Breast epithelium (tissue), 4 donors: ENCODE results near the gene ZNF205. TPM values are rescaled to one million over a fixed set of nuclear protein-coding genes. Genes with fewer than 3 reads are reported as not detected.
"Not testable (repeated sequence)": the region's sequence is repeated elsewhere in the genome, so short reads cannot be mapped to it uniquely, and the experiment has no call there.

Source experiments
- DNase-seq, 2 donors: peaks; one replicate each; pipeline ENCODE4 v3.0.0-alpha.2; 2019; ENCODE audit warnings: low spot score in 2 of 2
- H3K27ac ChIP-seq, 2 donors: fragments of 200-600 bp; sonication (generic) in 1 of 2; one replicate each; pipeline ENCODE4 v1.5.1; 2016 to 2019; ENCODE audit warnings: mild to moderate bottlenecking in 1 of 2
- H3K27me3 ChIP-seq, 2 donors: fragments of 200-600 bp; sonication (generic) in 1 of 2; one replicate each; pipeline versions ENCODE4 v1.5.1 to v1.6.0; 2017 to 2019; ENCODE audit warnings: control low read depth in 1 of 2, mild to moderate bottlenecking in 1 of 2
- H3K36me3 ChIP-seq: fragments of 200-600 bp; one replicate; pipeline ENCODE4 v1.5.1; 2019
- H3K4me1 ChIP-seq, 2 donors: fragments of 200-600 bp; sonication (generic); one replicate each; pipeline ENCODE4 v1.5.1; 2016 to 2019; ENCODE audit warnings: control low read depth in 1 of 2
- H3K4me3 ChIP-seq, 3 donors: fragments of 200-600 bp; sonication (generic); 1 replicate in 2 of 3; 2 replicates in 1 of 3; pipeline ENCODE4 v1.5.1; 2016 to 2019; ENCODE audit warnings: mild to moderate bottlenecking in 3 of 3, moderate library complexity in 2 of 3
- H3K9me3 ChIP-seq, 2 donors: fragments of 200-600 bp; sonication (generic) in 1 of 2; one replicate each; pipeline ENCODE4 v1.5.1; 2016 to 2019; ENCODE audit warnings: control low read depth in 1 of 2
- POLR2A ChIP-seq: fragments of 450-650 bp; IDR thresholded peaks from one replicate; pipeline ENCODE4 v1.6.1; 2016; ENCODE audit warnings: antibody characterized with exemption, mild to moderate bottlenecking, moderate library complexity
- POLR2AphosphoS5 ChIP-seq, 3 donors: sonication (generic); formaldehyde crosslinking; IDR thresholded peaks; one replicate each; pipeline ENCODE4 v1.6.1; 2017; ENCODE audit warnings: antibody characterized with exemption in 3 of 3
- intact Hi-C: fragments of 100-400 bp; cut with DNase I; formaldehyde crosslinking; loops from one replicate; pipeline ENCODE4 v1.15.1; 2023; ENCODE audit warnings: low total_unique reads
- total RNA-seq, 3 donors: library from RNA; depleted of rRNA; stranded (reverse); fragments of >200 nt; gene quantifications; one replicate each; pipeline ENCODE4 v1.1.0, GENCODE V29; 2016
- TF ChIP-seq, protein P1 (sequence below), 3 donors: fragments of 450-650 bp; IDR thresholded peaks; one replicate each; pipeline ENCODE4 v1.5.1; 2016 to 2017; ENCODE audit warnings: antibody characterized with exemption in 3 of 3, mild to moderate bottlenecking in 3 of 3, moderate library complexity in 3 of 3

The ZNF205 gene
- total RNA-seq, 3 donors from 2014 or later = 12.5 to 18.9 (median 13.4) TPM

DNA sequence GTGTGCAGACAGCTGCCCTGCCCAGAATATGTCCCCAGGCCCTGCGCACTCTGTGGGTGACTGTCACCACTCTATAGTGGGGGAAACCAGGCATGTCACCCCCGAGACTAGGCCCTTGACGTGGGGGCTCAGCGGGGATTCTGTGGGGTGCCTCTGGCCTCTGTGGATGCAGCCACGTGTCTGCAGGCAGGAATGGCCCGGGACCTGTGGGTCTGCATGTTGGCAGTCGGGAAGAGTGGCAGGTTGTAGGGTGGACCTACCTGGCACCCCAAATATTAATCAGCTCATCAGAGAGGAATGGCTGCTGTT lies 46.0 kb upstream of the ZNF205 start:
- H3K4me3 ChIP-seq = peak overlapping the region; percentile 27 to 46 (median 35)
- DNase-seq = no peak
- H3K27me3 ChIP-seq = no peaks in the 10 kb centered on the region
- intact Hi-C loops = no loop called here
- TF ChIP-seq POLR2AphosphoS5 (IDR thresholded peaks at IDR 0.05) (no peak), POLR2A (no peak)
- TF ChIP-seq, protein P1, sequence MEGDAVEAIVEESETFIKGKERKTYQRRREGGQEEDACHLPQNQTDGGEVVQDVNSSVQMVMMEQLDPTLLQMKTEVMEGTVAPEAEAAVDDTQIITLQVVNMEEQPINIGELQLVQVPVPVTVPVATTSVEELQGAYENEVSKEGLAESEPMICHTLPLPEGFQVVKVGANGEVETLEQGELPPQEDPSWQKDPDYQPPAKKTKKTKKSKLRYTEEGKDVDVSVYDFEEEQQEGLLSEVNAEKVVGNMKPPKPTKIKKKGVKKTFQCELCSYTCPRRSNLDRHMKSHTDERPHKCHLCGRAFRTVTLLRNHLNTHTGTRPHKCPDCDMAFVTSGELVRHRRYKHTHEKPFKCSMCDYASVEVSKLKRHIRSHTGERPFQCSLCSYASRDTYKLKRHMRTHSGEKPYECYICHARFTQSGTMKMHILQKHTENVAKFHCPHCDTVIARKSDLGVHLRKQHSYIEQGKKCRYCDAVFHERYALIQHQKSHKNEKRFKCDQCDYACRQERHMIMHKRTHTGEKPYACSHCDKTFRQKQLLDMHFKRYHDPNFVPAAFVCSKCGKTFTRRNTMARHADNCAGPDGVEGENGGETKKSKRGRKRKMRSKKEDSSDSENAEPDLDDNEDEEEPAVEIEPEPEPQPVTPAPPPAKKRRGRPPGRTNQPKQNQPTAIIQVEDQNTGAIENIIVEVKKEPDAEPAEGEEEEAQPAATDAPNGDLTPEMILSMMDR (IDR thresholded peaks at IDR 0.05) = no peak
- no peaks in the 10 kb centered on the region for H3K4me1 ChIP-seq
- H3K36me3 ChIP-seq = no peaks in the 10 kb centered on the region
- H3K27ac ChIP-seq = no peak overlapping the region
- no peaks in the 10 kb centered on the region for H3K9me3 ChIP-seq

DNA sequence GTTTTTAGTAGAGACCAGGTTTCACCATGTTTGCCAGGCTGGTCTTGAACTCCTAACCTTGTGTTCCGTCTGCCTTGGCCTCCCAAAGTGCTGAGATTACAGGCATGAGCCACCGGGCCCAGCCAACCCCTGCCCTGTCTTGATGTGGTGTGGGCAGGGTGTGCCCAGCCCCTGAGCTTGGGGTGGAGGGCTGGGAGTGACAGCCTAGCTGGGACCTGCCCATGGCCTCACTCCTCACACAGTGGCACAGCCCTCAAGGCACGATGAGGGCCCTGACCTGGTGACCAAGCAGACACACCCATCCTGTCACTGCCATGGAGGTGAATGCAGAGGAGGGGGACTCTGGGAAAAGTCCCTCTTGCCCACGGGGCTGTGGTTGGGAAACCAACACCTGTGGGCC lies 43.9 kb upstream of the ZNF205 start:
- TF ChIP-seq, protein P1 (IDR thresholded peaks at IDR 0.05) = no peak
- no peak for TF ChIP-seq POLR2AphosphoS5 (IDR thresholded peaks at IDR 0.05)
- no peak for TF ChIP-seq POLR2A
- no peaks in the 10 kb centered on the region for H3K9me3 ChIP-seq
- intact Hi-C loops = no loop called here

DNA sequence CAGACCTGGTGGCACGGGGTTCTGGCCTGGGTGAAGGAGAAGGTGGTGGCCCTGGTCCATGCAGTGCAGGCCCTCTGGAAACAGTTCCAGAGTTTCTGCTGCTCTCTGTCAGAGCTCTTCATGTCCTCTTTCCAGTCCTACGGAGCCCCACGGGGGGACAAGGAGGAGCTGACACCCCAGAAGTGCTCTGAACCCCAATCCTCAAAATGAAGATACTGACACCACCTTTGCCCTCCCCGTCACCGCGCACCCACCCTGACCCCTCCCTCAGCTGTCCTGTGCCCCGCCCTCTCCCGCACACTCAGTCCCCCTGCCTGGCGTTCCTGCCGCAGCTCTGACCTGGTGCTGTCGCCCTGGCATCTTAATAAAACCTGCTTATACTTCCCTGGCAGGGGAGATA lies 43.2 kb upstream of the ZNF205 start:
- H3K27me3 ChIP-seq, H3K4me1 ChIP-seq, H3K4me3 ChIP-seq, intact Hi-C loops, H3K27ac ChIP-seq, H3K36me3 ChIP-seq, H3K9me3 ChIP-seq, DNase-seq: not testable (repeated sequence)

More for the DNA sequence above, 43.9 kb upstream of the ZNF205 start:
- H3K4me3 ChIP-seq = no peak overlapping the region
- H3K4me1 ChIP-seq = no peaks in the 10 kb centered on the region
- DNase-seq = no peak
- no peaks in the 10 kb centered on the region for H3K27me3 ChIP-seq
- H3K36me3 ChIP-seq = no peaks in the 10 kb centered on the region
- no peak overlapping the region for H3K27ac ChIP-seq

DNA sequence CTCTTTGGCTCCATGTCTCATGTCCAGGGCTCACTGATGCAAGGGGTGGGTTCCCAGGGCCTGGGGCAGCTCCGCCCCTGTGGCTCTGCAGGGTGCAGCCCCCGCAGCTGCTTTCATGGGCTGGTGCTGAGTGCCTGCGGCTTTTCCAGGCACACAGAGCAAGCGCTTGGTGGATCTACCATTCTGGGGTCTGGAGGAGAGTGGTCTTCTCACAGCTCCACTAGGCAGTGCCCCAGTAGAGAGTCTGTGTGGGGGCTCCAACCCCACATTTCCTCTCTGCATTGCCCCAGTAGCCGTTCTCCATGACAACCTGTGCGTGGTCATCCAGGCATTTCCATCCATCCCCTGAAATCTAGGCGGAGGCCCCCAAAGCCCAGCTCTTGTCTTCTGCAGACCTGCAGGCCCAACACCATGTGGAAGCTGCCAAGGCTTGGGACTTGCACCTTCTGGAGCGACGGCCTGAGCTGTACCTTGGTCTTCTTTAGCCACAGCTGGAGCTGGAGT lies 41.7 kb upstream of the ZNF205 start:
- Histone ChIP-seq H3K4me1 (no peaks in the 10 kb centered on the region), H3K27me3 (no peaks in the 10 kb centered on the region), H3K27ac (no peak overlapping the region), H3K36me3 (no peaks in the 10 kb centered on the region), H3K9me3 (no peaks in the 10 kb centered on the region), H3K4me3 (no peak overlapping the region)
- no peak for TF ChIP-seq POLR2AphosphoS5 (IDR thresholded peaks at IDR 0.05)
- TF ChIP-seq, protein P1 (IDR thresholded peaks at IDR 0.05) = no peak
- no peak for TF ChIP-seq POLR2A
- no peak for DNase-seq
- intact Hi-C loops = no loop called here

DNA sequence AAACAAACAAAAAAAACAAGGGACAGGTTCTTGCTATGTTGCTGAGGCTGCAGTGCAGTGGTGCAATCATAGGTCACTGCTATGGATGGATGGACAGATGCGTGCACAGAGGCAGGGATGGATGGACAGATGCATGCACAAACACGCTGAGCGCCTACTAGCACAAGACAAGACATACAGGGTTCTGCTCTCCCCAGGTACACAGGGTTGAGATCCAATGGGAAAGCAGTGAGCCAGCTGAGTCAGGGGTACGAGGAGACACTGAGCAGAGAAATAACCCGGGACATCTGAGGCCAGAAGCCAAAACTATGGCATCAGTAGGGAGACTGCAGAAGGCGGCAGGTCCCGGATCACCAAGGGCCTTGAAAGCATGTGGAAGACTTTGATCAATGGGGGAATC lies 40.7 kb upstream of the ZNF205 start:
- no peak overlapping the region for H3K27ac ChIP-seq
- TF ChIP-seq POLR2AphosphoS5 (IDR thresholded peaks at IDR 0.05) (no peak), POLR2A (no peak)
- TF ChIP-seq, protein P1 (IDR thresholded peaks at IDR 0.05) = no peak
- intact Hi-C loops = no loop called here
- H3K4me3 ChIP-seq = no peak overlapping the region
- no peaks in the 10 kb centered on the region for H3K27me3 ChIP-seq
- H3K9me3 ChIP-seq = no peaks in the 10 kb centered on the region
- DNase-seq = no peak
- H3K4me1 ChIP-seq = no peaks in the 10 kb centered on the region
- H3K36me3 ChIP-seq = no peaks in the 10 kb centered on the region

DNA sequence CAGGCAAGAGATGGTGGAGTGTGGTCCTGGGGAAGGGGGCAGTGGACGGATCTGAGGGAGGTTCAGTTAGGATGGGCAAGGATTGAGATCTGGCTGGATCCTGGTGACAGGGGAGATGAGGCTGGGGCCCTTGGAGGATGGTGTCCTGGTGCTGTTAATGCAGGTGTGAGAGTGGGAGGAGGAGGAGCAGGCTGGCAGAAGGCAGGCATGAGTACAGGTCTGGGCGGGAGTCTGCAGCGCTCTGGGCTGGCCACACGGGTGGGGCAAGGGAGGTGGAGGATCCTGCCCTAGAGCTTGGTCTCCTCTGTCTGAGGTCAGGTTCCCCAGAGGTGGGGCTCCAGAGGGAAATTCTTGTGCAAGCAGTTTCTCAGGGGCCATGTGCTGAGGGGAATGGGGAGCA lies 40.2 kb upstream of the ZNF205 start:
- H3K4me3 ChIP-seq, H3K27ac ChIP-seq, intact Hi-C loops, H3K27me3 ChIP-seq, H3K9me3 ChIP-seq, DNase-seq, H3K36me3 ChIP-seq, H3K4me1 ChIP-seq: not testable (repeated sequence)

DNA sequence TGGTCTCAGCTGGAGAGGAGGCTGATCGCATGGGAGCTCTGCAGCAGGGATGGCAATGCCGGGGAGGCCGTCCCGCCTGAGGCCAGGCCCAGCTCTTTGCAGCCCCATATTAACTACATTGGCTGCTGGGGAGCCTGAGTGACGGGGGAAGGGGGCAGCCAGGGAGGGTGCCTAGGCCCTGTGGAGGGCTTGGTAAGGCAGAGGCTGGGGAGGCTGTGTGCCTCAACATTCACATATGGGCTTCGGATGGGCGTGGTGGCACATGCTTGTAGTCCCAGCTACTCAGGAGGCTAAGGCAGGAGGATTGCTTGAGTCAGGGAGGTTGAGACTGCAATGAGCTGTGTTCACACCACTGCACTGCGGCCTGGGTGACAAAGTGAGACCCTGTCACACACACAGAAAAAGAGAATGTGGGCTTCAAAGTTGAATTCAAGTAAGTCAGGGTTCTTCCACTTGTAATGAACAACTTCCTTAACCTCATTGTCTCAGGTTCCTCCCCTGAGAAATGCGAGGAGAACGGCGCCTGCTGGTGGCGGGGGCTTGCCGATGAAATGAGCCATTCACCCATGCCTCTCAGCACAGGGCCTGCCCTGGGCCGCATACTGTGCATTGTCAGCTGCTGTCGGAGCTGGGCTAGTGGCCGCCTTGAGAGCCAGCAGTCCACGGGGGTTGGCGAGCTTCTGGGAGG lies 39.7 kb upstream of the ZNF205 start:
- intact Hi-C loops, H3K4me1 ChIP-seq, H3K27ac ChIP-seq, H3K27me3 ChIP-seq, H3K36me3 ChIP-seq, H3K9me3 ChIP-seq, DNase-seq, H3K4me3 ChIP-seq: not testable (repeated sequence)
